Daoy (cell line): Measurements from ENCODE around the gene MLLT3. TPM values are rescaled to one million over a fixed set of nuclear protein-coding genes. Genes with fewer than 3 reads are reported as not detected.

Experiments used
- DNase-seq: peaks from one replicate; pipeline ENCODE4 v3.0.0-alpha.2; 2015; ENCODE audit warnings: low read depth
- total RNA-seq: library from RNA; depleted of rRNA; stranded (reverse); fragments of >200 nt; shearing (Covaris generic); gene quantifications from 2 replicates; pipeline ENCODE4 v1.2.3, GENCODE V29; 2014

MLLT3 gene
- total RNA-seq, 1 experiment from 2014 or later = 3.8 TPM

DNA sequence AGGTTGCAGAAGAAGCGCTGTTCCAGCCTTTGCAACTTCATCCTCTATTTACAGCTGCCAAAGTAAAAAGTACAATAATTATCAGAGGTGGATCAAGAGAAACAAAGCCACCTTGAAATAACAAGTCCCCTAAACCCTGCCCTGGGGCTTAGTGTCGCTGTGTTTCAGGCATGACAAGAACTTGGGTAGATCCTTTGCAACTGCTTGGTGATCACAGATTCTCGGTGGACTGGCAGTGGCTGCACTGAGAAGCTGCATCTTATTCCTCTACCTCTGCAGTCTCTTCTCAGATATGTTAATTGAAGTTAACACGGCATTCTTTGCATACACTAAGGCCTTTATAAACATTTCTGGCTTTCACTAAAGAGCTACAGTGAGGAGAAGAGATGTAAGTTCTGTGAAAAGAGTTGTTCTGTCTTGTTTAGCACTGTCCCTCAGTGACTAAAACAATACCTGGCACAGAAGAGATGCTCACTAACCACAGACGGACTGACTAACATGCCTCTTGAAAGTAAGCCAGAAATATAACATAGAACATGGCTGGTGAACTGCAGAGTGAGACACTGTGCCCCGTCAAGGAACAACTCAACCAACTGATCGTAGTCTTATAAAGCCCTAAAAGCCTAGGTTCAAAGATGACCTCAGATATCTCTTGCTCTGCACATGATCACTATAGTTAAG lies 144.2 kb downstream of the MLLT3 start:
- DNase-seq = peak; percentile 10

DNA sequence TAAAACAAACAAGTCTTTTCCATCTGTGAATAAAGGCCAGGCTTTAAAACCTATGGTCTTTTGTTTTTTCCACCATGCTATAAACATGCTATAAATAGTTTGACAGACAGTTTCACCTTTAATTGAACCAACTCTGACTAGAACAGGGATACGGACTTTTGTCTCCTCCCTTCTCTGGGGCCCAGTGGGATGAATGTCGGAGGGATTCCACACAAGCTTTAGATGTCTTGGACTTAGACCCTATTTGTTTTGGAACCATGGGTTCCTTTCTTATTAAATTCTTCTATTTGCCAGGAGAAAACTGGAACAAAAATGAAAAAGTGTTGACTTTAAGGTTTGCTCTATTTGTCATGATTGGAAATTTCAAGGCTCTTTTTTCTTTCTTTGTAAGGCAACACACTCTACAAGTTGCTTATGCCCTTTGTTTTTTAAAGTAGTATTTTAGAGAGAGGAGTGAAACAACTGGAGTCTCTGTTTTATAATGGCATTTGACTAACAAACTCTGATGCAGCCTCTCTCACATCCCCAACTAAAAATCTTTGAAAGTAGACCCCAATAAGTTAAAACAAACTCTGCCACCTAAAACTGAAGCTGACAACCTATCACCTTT lies 145.3 kb downstream of the MLLT3 start:
- DNase-seq = no peak

DNA sequence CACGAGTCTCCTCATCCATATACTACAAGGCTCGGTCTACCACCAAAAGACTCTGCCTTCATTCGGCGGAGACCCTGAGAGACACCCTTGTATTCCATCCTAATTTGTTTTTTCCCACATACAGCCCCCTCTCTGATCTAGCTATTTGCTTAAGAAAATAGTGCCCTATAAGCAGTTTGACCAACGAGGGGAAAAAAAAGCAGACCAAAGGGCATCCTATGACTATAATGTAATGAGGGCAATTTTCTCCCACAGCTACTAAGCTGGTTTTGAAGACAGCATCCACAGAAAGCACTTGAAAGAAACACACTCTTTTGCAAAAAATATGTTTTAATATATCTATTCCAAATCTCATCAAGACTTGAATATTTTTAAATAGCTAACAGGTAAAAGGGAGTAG lies 147.8 kb downstream of the MLLT3 start:
- no peak for DNase-seq

DNA sequence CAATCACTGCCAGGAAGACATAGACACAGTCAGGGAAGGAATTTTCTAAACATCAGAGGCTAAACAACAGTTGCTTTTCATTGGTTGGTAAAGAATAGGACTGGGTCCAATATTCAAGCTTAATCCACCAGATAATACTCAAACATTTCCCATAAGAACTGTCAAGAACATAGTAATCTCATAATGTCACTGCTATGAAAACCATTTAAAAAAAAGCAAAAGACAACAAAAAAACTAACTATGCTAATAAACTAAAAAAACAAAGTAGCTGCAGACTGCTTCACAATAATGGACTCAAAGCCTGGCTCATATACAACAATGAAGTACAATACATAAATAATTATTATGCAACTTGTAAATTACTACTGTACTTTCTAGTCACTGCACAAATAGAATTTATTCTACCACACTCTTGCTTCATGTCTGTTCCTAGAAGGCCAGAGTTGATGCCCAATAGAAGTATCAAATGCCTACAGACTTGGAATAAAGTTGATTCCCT lies 148.7 kb downstream of the MLLT3 start:
- DNase-seq = no peak

DNA sequence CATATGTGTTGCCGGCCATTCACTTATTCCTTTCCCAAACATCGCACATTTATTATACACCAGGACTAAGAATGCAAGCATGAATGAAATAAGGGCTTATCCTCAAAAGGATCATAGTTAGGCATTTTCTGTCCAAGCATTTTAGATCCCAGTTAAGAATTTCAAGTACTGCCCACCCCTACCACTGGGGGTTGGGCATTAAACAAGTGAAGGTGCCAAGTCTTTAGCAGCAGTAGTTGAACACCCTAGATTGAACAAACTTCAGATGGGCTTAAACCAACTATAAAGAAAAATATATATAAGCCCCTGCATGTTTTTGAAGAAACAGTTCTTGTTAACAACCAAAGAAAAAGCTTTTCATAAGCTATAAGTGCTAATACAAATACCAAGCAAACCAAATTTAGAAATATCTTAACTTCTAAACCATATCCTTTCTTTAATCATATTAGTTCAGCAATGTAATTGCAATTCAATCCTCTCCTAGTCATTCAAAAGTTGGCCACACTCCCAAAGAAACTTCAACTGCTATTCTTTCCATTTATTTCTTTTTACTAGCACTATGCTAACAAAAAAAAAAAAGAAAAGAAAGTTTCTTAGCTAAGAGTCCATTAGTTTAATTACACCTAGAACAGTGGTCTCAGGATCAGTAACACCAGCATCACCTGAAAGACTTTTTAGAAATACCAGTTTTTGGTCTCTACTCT lies 149.8 kb downstream of the MLLT3 start:
- no peak for DNase-seq

DNA sequence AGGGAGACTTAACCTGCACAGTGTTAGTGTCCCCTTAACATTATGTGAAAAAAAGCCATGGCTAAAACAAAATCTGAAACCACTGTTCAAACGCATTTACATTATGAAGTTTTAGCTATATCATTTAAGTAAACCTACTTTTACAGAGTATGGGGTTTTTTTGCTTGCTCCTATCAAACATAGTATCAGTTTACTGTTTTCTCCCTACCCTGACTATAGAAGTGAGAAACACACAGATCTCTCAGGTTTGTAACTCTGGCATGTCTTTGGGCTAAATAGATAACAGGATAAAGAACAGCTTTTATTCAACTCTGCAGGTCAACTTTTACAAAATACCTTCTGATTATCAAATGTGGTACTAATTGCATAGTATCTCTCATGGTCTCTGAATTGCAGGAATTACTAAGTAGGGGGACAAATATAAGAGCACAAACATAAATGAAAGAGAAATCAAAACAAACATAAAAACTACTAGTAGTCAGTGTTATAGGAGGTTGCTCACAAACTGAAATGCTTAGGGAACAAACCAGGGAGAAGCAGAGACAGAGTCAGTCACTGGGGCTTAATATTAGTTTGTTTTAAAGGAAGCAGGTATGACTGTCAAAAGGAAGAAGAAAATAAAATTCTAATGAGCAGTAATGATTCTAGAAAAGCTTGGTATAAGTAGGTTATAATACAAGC lies 155.8 kb downstream of the MLLT3 start:
- no peak for DNase-seq

DNA sequence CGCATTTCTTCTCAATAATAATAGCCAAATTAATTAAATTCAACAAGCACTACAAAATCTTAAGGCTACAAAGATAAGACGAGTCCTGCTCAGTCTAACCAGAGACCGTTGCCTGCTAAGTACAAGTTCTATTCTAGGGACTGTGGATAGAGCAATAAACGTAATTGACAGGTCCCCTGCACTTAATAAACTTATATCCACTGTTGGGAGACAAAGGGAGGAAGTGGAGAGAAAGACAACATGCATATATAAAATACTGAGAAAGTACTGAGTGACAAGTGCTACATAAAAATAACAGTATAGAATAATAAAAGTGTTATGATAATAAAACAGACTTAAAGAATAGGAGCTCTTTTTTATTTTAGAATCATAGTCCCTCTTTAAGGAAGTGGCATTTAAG lies 158.1 kb downstream of the MLLT3 start:
- no peak for DNase-seq

DNA sequence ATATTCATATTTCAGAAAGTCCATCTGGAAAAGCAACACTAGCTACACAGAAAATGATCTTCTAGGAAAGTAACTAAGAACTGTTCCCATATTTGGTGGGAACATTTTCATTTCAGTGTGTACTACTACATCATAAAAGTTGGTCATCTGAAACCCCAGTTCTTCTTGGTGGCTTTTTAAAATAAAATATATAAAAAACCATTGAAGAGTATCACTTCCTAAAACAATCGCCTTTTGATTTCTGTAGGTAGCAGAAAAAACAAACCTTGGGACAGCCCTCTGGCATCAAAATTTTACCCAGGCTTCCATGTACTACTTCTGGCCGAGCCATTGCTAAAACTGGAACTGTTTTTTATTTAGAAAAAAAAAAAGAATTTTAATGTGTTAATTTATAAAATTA lies 158.5 kb downstream of the MLLT3 start:
- no peak for DNase-seq

DNA sequence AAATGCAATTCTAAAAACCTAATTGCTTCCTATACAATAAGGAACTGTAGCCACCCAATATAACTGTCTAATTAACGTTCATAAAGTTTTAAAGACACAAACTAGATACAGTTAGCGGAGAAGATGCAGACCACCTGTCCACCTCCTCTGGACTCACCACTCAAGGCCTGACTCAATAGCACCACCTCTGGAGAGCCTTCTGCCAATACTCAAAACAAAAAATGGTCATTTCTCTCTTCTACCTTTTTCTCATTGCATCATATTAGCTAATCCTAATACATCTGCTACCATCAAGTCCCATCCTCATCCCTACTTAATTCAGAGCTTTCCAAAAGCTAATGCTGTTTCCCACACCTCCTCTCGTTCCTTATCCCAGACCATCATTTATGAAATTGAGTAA lies 159.9 kb downstream of the MLLT3 start:
- DNase-seq = no peak

DNA sequence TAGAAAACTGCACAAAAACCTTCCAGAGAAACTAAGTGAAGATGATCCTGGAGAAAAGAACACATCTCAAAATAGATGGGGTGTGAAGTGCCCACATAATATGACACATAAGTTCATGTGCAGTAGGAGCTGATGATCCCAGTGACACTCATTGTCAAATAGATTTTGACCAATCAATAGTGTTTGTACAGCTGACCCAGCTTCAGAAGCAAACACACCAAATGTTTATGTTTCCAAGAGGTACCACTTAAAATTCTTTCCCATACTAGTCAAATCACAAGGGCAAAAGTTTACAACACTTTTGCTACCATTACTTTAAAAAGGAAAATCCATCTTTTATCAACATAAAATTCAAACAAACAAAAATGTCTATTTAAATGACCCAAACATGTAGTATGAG lies 175.0 kb downstream of the MLLT3 start:
- DNase-seq = no peak

DNA sequence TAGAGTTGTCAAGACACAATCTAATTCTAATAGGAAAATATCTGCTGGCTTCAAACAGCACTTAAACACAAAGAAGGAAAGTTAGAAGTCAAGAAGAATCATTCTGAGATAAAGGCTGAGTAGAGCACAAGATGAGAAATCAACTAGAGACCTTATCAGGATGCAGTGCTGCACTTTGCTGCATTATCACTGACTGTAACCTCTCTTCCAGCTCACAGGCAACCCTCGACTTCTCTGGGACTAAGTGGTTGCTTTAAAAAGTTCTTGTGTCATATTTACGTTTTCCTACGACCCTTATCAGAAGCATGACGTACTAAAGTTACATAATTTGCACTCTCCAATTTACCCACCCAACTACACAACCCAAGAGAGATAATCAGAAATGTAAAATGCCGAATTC lies 176.1 kb downstream of the MLLT3 start:
- DNase-seq = no peak

DNA sequence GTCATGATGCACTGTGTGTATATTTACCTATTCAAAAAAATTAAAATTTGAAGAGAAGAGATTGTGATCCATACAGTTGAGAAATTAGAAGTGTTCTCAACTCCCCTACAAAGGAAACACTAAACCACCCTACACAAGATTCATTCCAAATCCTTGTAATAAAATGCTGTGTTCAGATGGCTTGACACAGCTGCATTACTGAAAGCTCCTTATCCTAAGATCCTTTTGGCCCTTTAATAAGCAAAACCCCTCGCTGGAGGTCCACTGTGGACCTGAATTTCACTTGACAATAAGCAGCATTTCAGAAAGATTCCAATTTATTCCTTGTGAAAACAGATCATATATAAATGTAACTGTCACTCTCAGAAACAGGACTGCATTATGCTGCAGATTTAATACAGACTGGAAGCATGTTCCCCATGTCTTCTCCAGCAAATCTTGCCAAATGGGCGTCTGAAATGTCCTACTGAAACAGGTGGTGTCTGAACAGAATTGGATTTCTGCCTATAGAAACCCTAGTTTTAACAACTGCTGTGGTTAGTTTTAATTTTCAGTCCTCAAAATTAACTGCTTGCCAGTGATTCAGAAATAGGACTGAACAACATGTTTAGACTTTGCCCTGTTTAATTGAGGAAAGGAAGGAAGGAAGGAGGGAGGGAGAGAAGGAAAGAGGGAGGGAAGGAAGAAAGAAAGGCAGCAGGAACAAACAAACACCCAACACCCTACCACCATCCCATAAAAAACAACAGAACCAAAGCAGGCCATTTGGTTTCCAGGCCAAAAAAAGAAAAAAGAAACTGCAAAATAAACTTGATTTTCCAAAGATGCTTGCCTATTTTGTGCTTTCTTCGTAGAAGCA lies 179.6 kb downstream of the MLLT3 start:
- DNase-seq = no peak

DNA sequence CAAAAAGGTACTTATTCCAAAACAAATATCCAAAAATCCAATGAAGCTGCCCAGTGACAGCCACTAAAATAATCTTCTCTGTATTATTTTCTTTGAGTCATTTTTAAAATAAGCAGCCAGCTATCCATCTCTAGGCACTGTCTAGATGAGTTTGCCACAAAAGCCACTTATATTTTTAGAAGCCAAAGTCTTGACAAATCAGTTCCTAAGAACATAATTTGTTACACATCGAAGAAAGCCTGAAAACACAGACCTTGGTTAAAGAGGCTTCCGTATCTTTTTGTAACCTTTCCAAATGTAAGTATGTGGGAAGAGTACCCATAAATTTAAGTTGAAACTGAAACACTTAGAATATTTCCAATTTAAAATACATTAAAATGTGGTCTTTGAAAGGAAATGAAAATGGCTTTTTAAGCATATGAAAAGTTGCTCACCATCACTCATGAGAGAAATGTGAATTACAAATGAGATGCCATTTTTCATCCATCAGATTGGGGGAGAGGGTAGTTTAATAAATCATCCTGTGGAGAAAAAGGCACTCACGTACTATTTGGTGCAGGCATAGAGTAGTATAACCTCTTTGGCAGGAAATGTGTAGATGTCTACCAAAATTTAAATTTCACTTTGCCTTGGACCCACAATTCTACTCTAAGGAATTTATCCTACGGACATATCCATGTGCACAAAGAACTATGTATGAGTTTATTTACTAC lies 180.4 kb downstream of the MLLT3 start:
- peak; percentile 0 for DNase-seq

DNA sequence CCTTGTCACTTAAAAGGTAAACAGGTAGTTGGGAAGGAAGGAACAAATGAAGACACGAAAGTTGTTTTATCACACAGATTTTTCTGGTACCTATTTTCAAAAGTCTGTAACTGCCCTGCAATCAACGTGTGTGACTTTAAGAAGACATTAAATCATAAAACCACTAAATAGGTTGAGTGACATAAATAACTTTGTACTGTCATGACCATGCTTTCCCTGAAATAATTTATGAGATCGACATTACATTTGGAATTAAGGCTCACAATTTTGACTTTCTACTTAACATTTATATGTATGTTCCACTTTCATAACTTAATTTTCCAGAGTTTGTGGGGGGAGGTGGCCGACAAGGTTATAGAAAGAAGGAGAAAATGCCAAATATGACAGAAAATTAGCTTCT lies 181.1 kb downstream of the MLLT3 start:
- no peak for DNase-seq

DNA sequence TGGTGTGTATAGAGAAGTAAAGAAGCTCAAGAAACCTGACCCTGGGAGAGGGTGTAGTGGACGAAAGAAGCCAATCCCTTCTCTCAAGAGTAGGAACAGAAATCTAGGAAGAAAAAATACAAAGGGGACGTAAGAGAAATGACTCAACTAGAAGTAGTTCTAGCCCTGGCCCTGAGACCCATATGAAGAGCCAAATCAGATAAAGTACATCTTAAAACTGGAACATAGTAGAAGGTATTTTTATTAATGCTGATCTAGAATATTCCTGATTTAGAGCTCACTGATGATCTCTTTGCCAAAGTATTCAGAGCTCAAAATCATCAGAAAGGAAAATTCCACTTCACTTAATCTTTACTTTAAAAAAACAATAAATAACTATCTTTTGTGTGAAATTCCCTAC lies 184.8 kb downstream of the MLLT3 start:
- no peak for DNase-seq

DNA sequence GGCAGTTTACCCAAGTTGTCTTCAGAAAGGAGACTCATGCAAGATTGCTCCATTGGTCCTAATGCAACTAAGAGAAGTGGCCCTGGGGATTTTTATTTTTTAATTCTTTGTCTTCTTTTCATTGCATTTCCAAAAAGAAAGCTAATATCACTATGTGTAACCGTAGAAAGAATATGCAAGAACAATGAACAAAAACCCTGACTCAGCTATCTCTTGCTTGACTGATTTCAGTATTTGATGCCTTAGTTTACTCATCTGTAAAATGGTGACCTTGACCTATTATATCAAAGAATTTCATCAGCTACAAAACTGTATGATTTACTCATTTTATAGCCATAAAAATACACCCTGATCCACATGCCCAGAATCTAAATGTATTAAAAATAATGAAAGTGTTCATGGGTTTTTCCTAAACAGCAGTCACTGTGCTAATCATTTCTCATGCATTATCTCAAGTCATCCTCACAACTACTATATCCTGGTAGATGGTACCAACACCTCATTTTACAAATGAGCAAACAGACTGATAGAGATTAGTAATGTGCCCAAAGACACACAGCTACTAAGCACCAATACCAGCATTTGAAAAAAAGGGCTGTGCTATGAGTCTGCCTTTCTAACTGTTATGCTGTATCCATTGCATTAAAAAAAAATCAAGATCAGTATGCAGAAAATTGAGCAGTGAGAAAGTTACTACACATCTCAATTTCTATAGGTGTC lies 185.7 kb downstream of the MLLT3 start:
- no peak for DNase-seq

DNA sequence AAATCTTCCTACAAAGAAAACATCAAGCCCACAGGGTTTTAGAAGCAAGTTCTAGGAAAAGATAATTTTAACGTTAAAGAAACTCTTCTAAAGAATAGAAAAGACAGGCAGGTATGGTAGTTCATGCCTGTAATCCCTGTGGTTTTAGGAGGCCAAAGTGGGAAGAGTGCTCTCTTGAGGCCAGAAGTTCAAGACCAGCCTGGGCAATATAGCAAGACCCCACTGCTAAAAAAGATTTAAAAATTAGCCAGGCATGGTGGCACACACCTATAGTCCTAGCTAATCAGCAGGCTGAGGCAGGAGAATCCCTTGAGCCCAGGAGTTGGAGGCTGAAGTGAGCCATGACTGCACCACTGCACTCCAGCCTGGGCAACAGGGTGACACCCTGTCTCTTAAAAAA lies 193.3 kb downstream of the MLLT3 start:
- DNase-seq = no peak

DNA sequence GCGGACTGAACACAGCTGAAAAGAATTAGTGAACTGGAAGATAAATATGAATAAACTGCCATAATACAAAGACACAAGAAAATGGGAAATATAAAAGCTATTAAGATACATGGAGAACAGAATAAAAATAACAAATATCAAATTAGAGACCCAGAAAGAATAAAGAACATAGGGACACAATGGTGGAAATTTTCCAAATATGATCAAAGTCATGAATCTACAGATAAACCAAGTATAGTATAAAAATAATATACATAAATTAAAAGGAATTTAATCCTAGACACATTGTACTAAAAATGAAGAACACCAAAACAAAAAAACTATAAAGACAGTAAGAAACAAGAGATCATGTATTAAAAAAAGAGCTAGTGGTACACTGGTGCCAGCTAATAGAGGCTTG lies 194.9 kb downstream of the MLLT3 start:
- no peak for DNase-seq

DNA sequence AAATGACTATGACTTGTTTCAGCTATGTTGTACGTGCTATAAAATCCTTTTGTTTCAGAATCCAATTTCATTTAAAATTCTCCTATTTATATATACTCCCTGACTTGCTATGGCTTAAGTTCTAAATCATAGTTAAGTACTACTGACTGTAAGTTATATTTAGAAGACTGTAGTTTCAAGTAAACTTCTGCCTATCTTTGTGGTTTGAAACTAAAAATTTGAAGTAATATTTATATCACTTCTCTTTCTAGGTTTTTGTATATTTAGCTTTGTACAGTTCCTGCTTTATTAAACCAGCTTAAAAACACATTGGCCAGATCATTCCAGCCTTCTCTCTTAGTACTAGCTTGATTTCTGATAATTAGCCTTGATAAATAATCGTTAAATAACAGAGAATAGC lies 196.3 kb downstream of the MLLT3 start:
- no peak for DNase-seq

DNA sequence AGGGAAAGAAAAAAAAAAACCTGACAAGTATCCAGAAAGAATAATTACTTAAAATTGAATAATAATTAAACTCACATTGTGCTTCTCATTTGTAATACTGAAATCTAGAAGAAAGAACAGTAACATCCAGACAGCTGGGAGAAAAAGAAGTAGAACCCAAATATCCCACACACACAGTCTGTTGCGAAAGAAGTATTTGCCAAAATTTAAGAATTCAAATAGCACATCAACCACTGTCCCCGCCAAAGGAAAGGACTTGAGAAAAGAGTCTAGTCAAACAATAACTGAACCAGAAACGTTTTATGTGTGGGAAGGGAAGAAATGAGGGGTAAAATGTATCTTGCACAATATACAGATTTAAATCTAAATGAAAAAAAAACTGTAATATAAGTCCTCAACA lies 202.8 kb downstream of the MLLT3 start:
- no peak for DNase-seq
